Stimulated activated CD8-positive, alpha-beta memory T cell treated with anti-CD3 and anti-CD28 coated beads, Interleukin-4, amount 100 ng/mL, for 24 hours (primary cell): ENCODE results near the gene SAT2.

Source experiments
- DNase-seq: peaks from one replicate; pipeline ENCODE4 v3.0.0-alpha.2; 2020; ENCODE audit warnings: low read depth

Gene SAT2

GRCh38 chr17:7590743-7591142 is 36.9 kb downstream of the SAT2 start:
- DNase-seq, result no peak

- DNase-seq, result no peak
Measured at GRCh38 chr17:7589891-7590691, 37.5 kb downstream of the SAT2 start, which contains the start of gene SOX15. SOX15 (minus strand) TSS chr17:7590094; CDS start chr17:7589676, 418 bp downstream.

GRCh38 chr17:7589204-7589868 is 38.3 kb downstream of the SAT2 start:
- peak; percentile 49 for DNase-seq

- DNase-seq, result no peak
Measured at GRCh38 chr17:7588553-7589203, 38.9 kb downstream of the SAT2 start.

- DNase-seq, result no peak
Measured at GRCh38 chr17:7587420-7588151, 40.0 kb downstream of the SAT2 start.

- no peak for DNase-seq
Measured at GRCh38 chr17:7586673-7587419, 40.8 kb downstream of the SAT2 start.

- DNase-seq, result peak; percentile 93
Measured at GRCh38 chr17:7583253-7584109, 44.1 kb downstream of the SAT2 start, which contains the start of gene MPDU1. MPDU1 (plus strand) TSS chr17:7583852; CDS start chr17:7583863, 11 bp downstream.

GRCh38 chr17:7582396-7583252 is 45.0 kb downstream of the SAT2 start:
- no peak for DNase-seq

GRCh38 chr17:7580604-7581575 is 46.7 kb downstream of the SAT2 start:
- DNase-seq, result no peak

GRCh38 chr17:7579834-7580603 is 47.6 kb downstream of the SAT2 start:
- no peak for DNase-seq

- DNase-seq, result peak; percentile 60
Measured at GRCh38 chr17:7579001-7579833, 48.4 kb downstream of the SAT2 start, which contains the start of gene CD68. CD68 (plus strand) TSS chr17:7579638; CDS start chr17:7579678, 40 bp downstream.

- DNase-seq, result no peak
Measured at GRCh38 chr17:7577327-7578199, 50.1 kb downstream of the SAT2 start.

GRCh38 chr17:7576432-7576937 is 51.1 kb downstream of the SAT2 start:
- DNase-seq, result no peak
